HT1080 (cell line): ENCODE measurements around the gene ANKRD62. TPM values are rescaled to one million over a fixed set of nuclear protein-coding genes. Genes with fewer than 3 reads are reported as not detected.
"Not testable (repeated sequence)": the region's sequence is repeated elsewhere in the genome, so short reads cannot be mapped to it uniquely, and the experiment has no call there.

Experiments used
- DNase-seq: peaks from one replicate; pipeline ENCODE4 v3.0.0-alpha.2; 2015; ENCODE audit warnings: low read depth
- total RNA-seq: library from RNA; depleted of rRNA; stranded (reverse); fragments of >200 nt; shearing (Covaris generic); gene quantifications from 2 replicates; pipeline ENCODE4 v1.2.3, GENCODE V29; 2014

The ANKRD62 gene
- total RNA-seq, 1 experiment from 2014 or later: 0.03 TPM

GRCh38 chr18:12092398-12093229, 1.0 kb upstream of the ANKRD62 start:
- peak; percentile 15 for DNase-seq

GRCh38 chr18:12098374-12098773, 4.7 kb downstream of the ANKRD62 start:
- no peak for DNase-seq

GRCh38 chr18:12099160-12099559, 5.5 kb downstream of the ANKRD62 start:
- no peak for DNase-seq

DNA sequence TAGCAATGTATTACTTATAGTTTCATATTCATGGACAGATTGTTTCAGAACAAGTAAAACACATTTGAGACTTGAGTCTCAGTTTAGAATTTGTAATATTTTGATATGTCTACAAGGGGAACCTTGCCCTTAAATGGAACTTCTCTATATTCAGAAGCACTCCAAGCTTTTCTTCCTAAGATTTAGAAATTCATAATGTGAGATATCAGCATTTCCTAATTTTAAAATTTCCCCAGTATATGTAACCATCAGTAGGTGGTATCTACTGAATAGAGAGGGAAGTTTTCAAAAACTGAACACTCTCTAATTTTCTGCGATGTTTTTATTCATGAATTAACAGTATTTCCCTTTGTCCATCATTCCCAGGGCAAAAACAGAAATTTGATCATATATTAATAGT, 7.6 kb downstream of the ANKRD62 start:
- no peak for DNase-seq

GRCh38 chr18:12102136-12102842, 8.6 kb downstream of the ANKRD62 start:
- no peak for DNase-seq

DNA sequence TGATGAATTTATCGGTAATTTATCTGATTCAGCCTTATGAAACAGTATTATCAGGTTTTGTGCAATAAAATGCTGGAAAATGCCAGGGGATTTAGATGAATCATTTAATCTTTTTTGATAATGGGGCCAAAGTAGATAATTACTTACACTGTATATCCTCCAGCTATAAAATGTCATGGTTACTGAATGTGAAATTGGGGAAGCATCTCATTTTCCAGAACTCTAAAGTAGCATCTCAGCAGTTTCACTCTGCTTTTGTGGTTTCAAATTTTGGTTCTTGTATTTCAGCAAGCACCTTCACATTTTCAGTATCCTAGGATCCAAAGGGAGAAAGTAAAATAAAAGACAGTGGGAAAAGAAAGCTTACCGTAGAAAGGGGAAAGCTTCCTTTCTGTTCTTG, 12.8 kb downstream of the ANKRD62 start:
- DNase-seq: no peak

DNA sequence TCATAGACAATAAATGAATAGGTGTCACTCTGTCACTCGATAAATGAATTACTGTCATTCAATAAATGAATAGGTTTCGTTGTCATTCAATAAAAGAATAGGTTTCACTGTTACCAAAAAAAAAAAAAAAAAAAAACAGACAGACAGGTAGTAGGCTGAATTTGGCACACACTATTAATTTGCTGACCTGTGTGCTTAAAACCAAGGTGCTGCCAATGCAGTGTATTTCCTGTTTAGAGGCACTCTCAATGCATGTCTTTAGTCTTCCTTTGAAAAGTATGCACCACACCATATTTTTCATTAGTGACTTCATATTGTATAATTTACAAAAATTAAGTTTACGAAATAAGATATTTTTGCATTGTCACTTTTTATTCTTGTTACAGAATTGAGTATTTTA, 16.2 kb downstream of the ANKRD62 start:
- DNase-seq: no peak

GRCh38 chr18:12113999-12114646, 20.5 kb downstream of the ANKRD62 start:
- no peak for DNase-seq

GRCh38 chr18:12119358-12119757, 25.7 kb downstream of the ANKRD62 start:
- DNase-seq: no peak

DNA sequence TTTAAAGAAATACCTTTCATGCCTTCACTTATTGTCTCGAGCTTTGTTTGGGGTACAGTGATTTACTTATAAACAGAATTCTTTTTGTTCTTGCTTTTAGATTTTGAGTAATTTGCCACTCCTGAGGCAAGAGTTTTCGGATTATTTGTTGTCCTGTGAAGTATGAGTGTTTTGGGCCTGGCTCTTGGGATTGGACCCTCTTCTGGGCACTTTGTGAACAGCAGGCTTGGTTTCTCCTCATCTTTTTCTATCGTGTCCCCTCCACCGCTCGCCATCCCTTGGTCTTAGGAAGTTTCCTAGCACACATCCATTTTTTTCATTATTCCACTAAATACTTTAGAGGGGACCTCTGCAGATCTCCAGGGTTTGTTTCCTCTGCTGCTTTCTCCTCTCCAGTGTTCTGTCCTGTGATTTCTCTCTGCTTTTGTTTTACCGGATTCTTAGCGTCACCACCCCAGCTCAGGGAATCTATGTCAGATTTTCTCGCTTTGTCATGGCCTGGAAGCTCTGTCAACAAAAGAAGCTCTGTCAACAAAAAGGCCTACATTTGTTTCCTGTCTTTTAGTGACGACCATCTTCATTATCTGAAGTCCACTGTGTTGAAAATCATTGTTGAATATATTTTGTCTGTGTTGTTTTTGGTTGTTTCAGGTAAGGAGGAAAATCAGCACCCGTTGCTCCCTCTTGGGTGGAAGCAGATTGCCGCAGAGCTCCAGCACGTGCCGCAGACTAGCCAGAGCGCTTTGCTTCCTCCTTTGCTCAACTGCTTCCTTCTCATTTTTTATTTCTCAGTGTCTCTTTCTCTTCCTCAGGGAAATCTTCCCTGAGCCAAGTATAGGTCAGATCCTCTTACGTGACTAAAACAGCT, 27.8 kb downstream of the ANKRD62 start:
- DNase-seq: peak; percentile 17

GRCh38 chr18:12122043-12122389, 28.4 kb downstream of the ANKRD62 start:
- not testable (repeated sequence) for DNase-seq

DNA sequence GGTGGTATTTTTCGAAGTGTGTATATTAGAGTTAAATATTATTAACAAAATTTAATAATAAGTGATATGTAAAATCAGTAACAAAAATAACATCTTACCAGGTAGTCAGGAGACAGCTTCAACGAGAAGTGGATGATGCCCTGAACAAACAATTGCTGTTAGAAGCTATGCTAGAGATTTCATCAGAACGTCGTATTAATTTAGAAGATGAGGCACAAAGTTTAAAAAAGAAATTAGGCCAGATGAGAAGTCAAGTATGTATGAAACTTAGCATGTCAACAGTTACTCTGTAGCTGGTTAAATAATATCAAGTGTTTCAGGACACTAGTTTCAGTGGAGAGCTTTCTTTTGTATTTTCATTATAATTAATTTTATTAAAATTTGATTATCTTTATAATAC, 34.0 kb downstream of the ANKRD62 start:
- DNase-seq: not testable (repeated sequence)

DNA sequence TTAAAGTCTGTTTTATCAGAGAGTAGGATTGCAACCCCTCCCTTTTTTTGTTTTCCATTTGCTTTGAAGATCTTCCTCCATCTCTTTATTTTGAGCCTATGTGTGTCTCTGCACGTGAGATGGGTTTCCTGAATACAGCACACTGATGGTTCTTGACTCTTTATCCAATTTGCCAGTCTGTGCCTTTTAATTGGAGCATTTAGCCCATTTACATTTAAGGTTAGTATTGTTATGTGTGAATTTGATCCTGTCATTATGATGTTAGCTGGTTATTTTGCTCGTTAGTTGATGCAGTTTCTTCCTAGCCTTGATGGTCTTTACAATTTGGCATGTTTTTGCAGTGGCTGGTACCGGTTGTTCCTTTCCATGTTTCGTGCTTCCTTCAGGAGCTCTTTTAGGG, 45.2 kb downstream of the ANKRD62 start:
- DNase-seq: not testable (repeated sequence)

GRCh38 chr18:12140866-12141265, 47.2 kb downstream of the ANKRD62 start:
- DNase-seq: not testable (repeated sequence)

DNA sequence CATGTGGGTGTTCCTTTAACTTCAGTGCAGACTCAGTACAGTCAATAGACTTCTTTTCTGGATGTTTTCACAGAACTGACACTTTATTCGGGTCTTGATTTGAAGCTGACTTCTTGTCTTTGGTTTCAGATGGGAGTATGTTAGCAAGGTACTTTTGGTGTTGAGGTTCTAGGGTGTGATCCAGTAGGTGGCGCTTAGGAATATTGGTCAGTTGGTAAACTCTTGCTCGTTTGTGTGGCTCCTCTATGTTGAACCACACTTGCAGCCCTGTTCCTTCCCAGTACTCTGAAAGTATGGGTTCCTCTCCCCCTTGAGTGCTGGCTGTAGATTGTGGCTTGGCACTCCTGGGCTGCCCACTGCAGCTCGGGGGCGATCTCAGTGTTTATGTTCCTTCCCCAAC, 48.1 kb downstream of the ANKRD62 start:
- not testable (repeated sequence) for DNase-seq

DNA sequence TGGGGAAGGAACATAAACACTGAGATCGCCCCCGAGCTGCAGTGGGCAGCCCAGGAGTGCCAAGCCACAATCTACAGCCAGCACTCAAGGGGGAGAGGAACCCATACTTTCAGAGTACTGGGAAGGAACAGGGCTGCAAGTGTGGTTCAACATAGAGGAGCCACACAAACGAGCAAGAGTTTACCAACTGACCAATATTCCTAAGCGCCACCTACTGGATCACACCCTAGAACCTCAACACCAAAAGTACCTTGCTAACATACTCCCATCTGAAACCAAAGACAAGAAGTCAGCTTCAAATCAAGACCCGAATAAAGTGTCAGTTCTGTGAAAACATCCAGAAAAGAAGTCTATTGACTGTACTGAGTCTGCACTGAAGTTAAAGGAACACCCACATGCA, 55.8 kb downstream of the ANKRD62 start:
- DNase-seq: not testable (repeated sequence)

DNA sequence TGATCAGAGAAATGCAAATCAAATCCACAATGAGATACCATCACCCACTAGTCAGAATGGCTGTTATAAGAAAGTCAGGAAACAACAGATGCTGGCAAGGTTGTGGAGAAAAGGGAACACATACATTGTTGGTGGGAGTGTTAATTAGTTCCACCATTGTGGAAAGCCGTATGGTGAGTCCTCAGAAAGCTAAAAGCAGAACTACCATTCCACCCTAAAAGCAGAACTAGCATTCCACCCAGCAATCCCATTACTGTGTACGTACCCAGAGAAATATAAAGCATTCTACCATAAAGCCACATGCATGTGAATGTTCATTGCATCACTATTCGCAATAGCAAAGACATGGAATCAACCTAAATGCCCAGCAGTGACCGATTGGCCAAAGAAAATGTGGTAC, 60.7 kb downstream of the ANKRD62 start:
- no peak for DNase-seq

DNA sequence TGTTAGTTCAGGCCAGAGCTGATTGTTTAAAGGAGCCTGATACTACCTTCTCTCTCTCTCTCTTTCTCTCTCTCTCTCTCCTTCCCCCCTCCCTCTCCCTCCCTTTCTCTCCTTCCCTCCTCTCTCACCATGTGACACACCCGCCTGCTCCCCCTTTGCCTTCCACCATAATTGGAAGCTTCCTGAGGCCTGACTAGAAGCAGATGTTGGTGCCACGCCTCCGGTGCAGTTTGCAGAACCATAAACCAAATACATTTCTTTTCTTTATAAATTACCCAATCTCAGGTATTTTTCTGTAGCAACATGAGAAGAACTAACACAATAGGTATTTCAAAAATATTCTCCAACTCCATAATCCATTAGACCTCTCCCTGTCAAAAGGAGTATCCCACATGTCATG, 62.4 kb downstream of the ANKRD62 start:
- DNase-seq: no peak

GRCh38 chr18:12159446-12159845, 65.8 kb downstream of the ANKRD62 start:
- DNase-seq: peak; percentile 51

GRCh38 chr18:12162786-12163185, 69.1 kb downstream of the ANKRD62 start:
- no peak for DNase-seq

DNA sequence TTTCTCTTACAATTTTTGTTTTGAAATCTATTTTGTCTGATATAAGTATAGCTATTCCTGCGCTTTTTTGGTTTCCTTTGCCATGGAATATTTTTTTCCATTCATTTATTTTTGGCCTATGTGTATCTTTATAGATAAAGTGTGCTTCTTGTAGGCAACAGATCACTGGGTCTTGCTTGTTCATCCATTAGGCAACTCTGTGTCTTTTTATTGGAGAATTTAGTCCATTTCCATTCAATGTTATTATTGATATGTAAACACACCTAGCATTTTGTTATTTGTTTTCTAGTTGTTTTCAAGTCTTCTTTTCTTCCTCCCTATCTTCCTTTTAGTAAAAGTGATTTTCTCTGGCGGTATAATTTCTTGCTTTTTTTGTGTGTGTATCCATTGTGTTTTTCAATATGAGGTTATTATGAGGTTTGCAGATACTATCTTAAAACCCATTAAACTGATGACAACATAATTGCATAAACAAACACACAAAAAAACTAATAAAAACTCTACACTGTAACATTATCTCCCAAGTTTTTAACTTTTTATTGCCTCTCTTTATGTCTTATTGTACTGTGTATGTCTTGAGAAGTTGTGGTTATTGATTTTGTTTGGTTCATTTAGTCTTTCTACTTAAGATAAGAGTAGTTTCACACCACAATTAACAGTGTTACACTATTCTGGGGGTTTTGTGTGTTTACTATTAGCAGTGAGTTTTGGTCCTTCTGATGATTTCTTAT, 71.6 kb downstream of the ANKRD62 start:
- no peak for DNase-seq
